LNCAP (cell line): ENCODE results near the gene UBE2M.

ENCODE experiments used
- CTCF ChIP-seq: fragments of 450-650 bp; IDR thresholded peaks from 2 replicates; pipeline ENCODE4 v1.5.1; 2017; ENCODE audit warnings: mild to moderate bottlenecking

UBE2M gene

GRCh38 chr19:58581227-58582141, 23.1 kb upstream of the UBE2M start:
- peak; percentile 8; the same call in 1 of the 2 replicates for TF ChIP-seq CTCF

- TF ChIP-seq CTCF = no peak
Measured at GRCh38 chr19:58579473-58580142, 21.2 kb upstream of the UBE2M start.

GRCh38 chr19:58578012-58578925, 19.9 kb upstream of the UBE2M start:
- no peak for TF ChIP-seq CTCF

- no peak for TF ChIP-seq CTCF
Measured at GRCh38 chr19:58575183-58576041, 17.0 kb upstream of the UBE2M start.

- TF ChIP-seq CTCF = no peak
Measured at GRCh38 chr19:58573658-58574164, 15.3 kb upstream of the UBE2M start.

GRCh38 chr19:58572818-58573657, 14.6 kb upstream of the UBE2M start, which contains the start of gene MZF1:
MZF1 (minus strand) TSS chr19:58573335; CDS start chr19:58571389, 1,946 bp downstream.
- TF ChIP-seq CTCF = no peak
